Spleen (tissue), 11 donors: ENCODE data around the gene NPHP3. TPM values are rescaled to one million over a fixed set of nuclear protein-coding genes. Genes with fewer than 3 reads are reported as not detected.

Experiments used
- DNase-seq: peaks from one replicate; pipeline ENCODE4 v3.0.0-alpha.2; 2020
- H3K27ac ChIP-seq, 8 donors: fragments of 200-600 bp; sonication (generic) in 7 of 8; 1 replicate in 4 of 8; 2 replicates in 4 of 8; pipeline versions ENCODE4 v1.5.0 to v1.8.0; 2016 to 2021; ENCODE audit warnings: inconsistent platforms in 4 of 8, mild to moderate bottlenecking in 4 of 8, moderate library complexity in 1 of 8
- H3K27me3 ChIP-seq, 7 donors: fragments of 200-600 bp; sonication (generic) in 6 of 7; replicated peaks in 1 of 7; 1 replicate in 4 of 7; 2 replicates in 3 of 7; pipeline versions ENCODE4 v1.5.0 to v1.8.0; 2016 to 2021; ENCODE audit warnings: inconsistent platforms in 3 of 7, mild to moderate bottlenecking in 1 of 7
- H3K36me3 ChIP-seq, 6 donors: fragments of 200-600 bp; sonication (generic) in 5 of 6; 1 replicate in 4 of 6; 2 replicates in 2 of 6; pipeline versions ENCODE4 v1.5.0 to v1.8.0; 2016 to 2021; ENCODE audit warnings: inconsistent platforms in 2 of 6
- H3K4me1 ChIP-seq, 6 donors: fragments of 200-600 bp; sonication (generic) in 5 of 6; 1 replicate in 3 of 6; 2 replicates in 3 of 6; pipeline versions ENCODE4 v1.5.0 to v1.8.0; 2016 to 2021; ENCODE audit warnings: inconsistent platforms in 3 of 6
- H3K4me3 ChIP-seq, 8 donors: fragments of 200-600 bp; sonication (generic) in 7 of 8; 1 replicate in 4 of 8; 2 replicates in 4 of 8; pipeline versions ENCODE4 v1.5.0 to v1.8.0; 2016 to 2021; ENCODE audit warnings: inconsistent platforms in 4 of 8, mild to moderate bottlenecking in 4 of 8, moderate library complexity in 2 of 8
- H3K9me3 ChIP-seq, 8 donors: fragments of 200-600 bp; sonication (generic) in 7 of 8; 1 replicate in 4 of 8; 2 replicates in 4 of 8; pipeline versions ENCODE4 v1.5.0 to v1.8.0; 2016 to 2021; ENCODE audit warnings: inconsistent platforms in 4 of 8
- CTCF ChIP-seq, 11 experiments: fragments of 200-600 bp in 7 of 11; fragments of 450-650 bp in 4 of 11; sonication (generic) in 4 of 11; IDR thresholded peaks in 8 of 11; conservative IDR thresholded peaks in 3 of 11; 1 replicate in 7 of 11; 2 replicates in 4 of 11; pipeline versions ENCODE4 v1.4.0 to v1.8.0; 2016 to 2021; ENCODE audit warnings: antibody characterized with exemption in 11 of 11, inconsistent platforms in 4 of 11, mild to moderate bottlenecking in 1 of 11
- POLR2A ChIP-seq, 3 donors: fragments of 450-650 bp; IDR thresholded peaks; one replicate each; pipeline ENCODE4 v1.5.1; 2017; ENCODE audit warnings: antibody characterized with exemption in 3 of 3, mild to moderate bottlenecking in 1 of 3
- POLR2AphosphoS5 ChIP-seq, 3 donors: sonication (generic); formaldehyde crosslinking; IDR thresholded peaks; one replicate each; pipeline ENCODE4 v1.5.1; 2017; ENCODE audit warnings: antibody characterized with exemption in 3 of 3
- WGBS, 5 donors: extraction: QIAGEN DNeasy Blood & Tissue Kit in 3 of 5; methylation state at CpG; one replicate each; pipeline versions ENCODE4 v1.1.5 to v1.1.7; 2013 to 2018; 5-methylcytosine and 5-hydroxymethylcytosine counted together
- intact Hi-C: fragments of 100-400 bp; cut with DNase I; formaldehyde crosslinking; loops from one replicate; pipeline ENCODE4 v1.15.0; 2023; ENCODE audit warnings: low total_unique reads
- polyA plus RNA-seq, 3 donors: library from polyadenylated mRNA; stranded (reverse); fragments of 200-250 nt; gene quantifications; one replicate each; pipeline ENCODE4 v1.2.1, GENCODE V29; 2013
- total RNA-seq, 7 donors: library from RNA; depleted of rRNA in 3 of 7; stranded (reverse); fragments of >200 nt in 3 of 7; fragmentation: NEBNext Ultra II Directional in 4 of 7; extraction: Animal tissue kit (Norgen Biotek cat#: 25700) in 4 of 7; gene quantifications; one replicate each; pipeline versions ENCODE4 v1.1.0 to v1.2.1, GENCODE V29; 2016 to 2021
- donor health status: healthy with polysubstance abuse.
- donor health status: DM: no; HTN: no; CAD: no; lungs with moderate emphysema.
- donor health status: DM: no; HTN: no; CAD: no.
- donor health status: Bipolar disorder and iron deficiency.
- donor health status: healthy.
- donor health status: DM: no; HTN: no; CAD: no.
- donor health status: DM: yes; HTN: yes; CAD: no.

The NPHP3 gene
- total and polyA plus RNA-seq, 10 donors: 4.6 to 66.7 (median 30.9) TPM

GRCh38 chr3:132710311-132710710, 11.9 kb downstream of the NPHP3 start:
- no peak for TF ChIP-seq POLR2AphosphoS5 (IDR thresholded peaks at IDR 0.05)
- no peak for TF ChIP-seq POLR2A (IDR thresholded peaks at IDR 0.05)
- no peak for TF ChIP-seq CTCF (IDR thresholded peaks at IDR 0.05 in 8 of 11, conservative IDR thresholded peaks at IDR 0.05 in 3 of 11)
- Histone ChIP-seq H3K4me1 (no peaks in the 10 kb centered on the region), H3K27ac (no peak overlapping the region), H3K9me3 (no peaks in the 10 kb centered on the region), H3K36me3 (peaks cover 0 to 93% (median 43%) of the 10 kb centered on the region in 6 donors), H3K4me3 (no peak overlapping the region), H3K27me3 (no peaks in the 10 kb centered on the region)
- 92 to 97% (median 97%) methylated on average over 6 of the region's 6 CpGs for WGBS, 5 donors
- DNase-seq: no peak
- intact Hi-C loops: no loop called here

GRCh38 chr3:132709761-132710160, 12.4 kb downstream of the NPHP3 start:
- WGBS, 5 donors: 91 to 98% (median 94%) methylated on average over 5 of the region's 5 CpGs
- TF ChIP-seq CTCF (IDR thresholded peaks at IDR 0.05 in 8 of 11, conservative IDR thresholded peaks at IDR 0.05 in 3 of 11) (no peak), POLR2A (IDR thresholded peaks at IDR 0.05) (no peak), POLR2AphosphoS5 (IDR thresholded peaks at IDR 0.05) (no peak)
- no peaks in the 10 kb centered on the region for H3K4me1 ChIP-seq
- H3K4me3 ChIP-seq: no peak overlapping the region
- DNase-seq: no peak
- H3K9me3 ChIP-seq: no peaks in the 10 kb centered on the region
- peaks cover 0 to 95% (median 46%) of the 10 kb centered on the region in 6 donors for H3K36me3 ChIP-seq
- intact Hi-C loops: no loop called here
- no peak overlapping the region for H3K27ac ChIP-seq
- no peaks in the 10 kb centered on the region for H3K27me3 ChIP-seq

- no peak overlapping the region for H3K4me3 ChIP-seq
- no peak for TF ChIP-seq CTCF (IDR thresholded peaks at IDR 0.05 in 8 of 11, conservative IDR thresholded peaks at IDR 0.05 in 3 of 11)
- TF ChIP-seq POLR2A (IDR thresholded peaks at IDR 0.05): no peak
- TF ChIP-seq POLR2AphosphoS5 (IDR thresholded peaks at IDR 0.05): no peak
- no peaks in the 10 kb centered on the region for H3K27me3 ChIP-seq
- peaks cover 5 to 99% (median 71%) of the 10 kb centered on the region in 6 donors for H3K36me3 ChIP-seq
- intact Hi-C loops: no loop called here
- no peaks in the 10 kb centered on the region for H3K4me1 ChIP-seq
- 91 to 96% (median 96%) methylated on average over 2 of the region's 2 CpGs for WGBS, 5 donors
- H3K9me3 ChIP-seq: no peaks in the 10 kb centered on the region
- DNase-seq: no peak
- H3K27ac ChIP-seq: no peak overlapping the region
Measured at GRCh38 chr3:132703733-132704132, 18.5 kb downstream of the NPHP3 start.

- Histone ChIP-seq H3K9me3 (no peaks in the 10 kb centered on the region), H3K4me1 (no peaks in the 10 kb centered on the region), H3K27me3 (no peaks in the 10 kb centered on the region), H3K4me3 (no peak overlapping the region), H3K27ac (no peak overlapping the region), H3K36me3 (peaks cover 5 to 100% (median 84%) of the 10 kb centered on the region in 6 donors)
- TF ChIP-seq POLR2AphosphoS5 (IDR thresholded peaks at IDR 0.05) (no peak), CTCF (IDR thresholded peaks at IDR 0.05 in 8 of 11, conservative IDR thresholded peaks at IDR 0.05 in 3 of 11) (no peak), POLR2A (IDR thresholded peaks at IDR 0.05) (no peak)
- intact Hi-C loops: no loop called here
- no peak for DNase-seq
- 92 to 100% (median 93%) methylated on average over 1 of the region's 1 CpG for WGBS, 5 donors
Measured at GRCh38 chr3:132695422-132695821, 26.8 kb downstream of the NPHP3 start.
